PC-9 (cell line): ENCODE results near the gene SEL1L2. TPM values are rescaled to one million over a fixed set of nuclear protein-coding genes. Genes with fewer than 3 reads are reported as not detected.

Source experiments
- BruUV-seq: library from RNA; stranded (reverse); fragments of 400-500 nt; replicated peaks from 2 replicates; lab custom pipeline; 2021; lab: Mats Ljungman, UMichigan
- CTCF ChIA-PET: fragments of 300-600 bp; sonication (Branson Sonifier 250); formaldehyde crosslinking; loops from one replicate; lab custom pipeline; 2022; ENCODE audit warnings: antibody characterized with exemption; lab: Charles Lee
- POLR2A ChIA-PET: fragments of 300-600 bp; sonication (Branson Sonifier 250); formaldehyde crosslinking; loops from one replicate; lab custom pipeline; 2022; ENCODE audit warnings: antibody characterized with exemption; ENCODE audit not compliant: unreplicated experiment; lab: Charles Lee
- DNase-seq, 2 experiments: peaks; one replicate each; pipeline versions ENCODE4 v3.0.0 to v3.0.0-alpha.2; 2015 to 2022; ENCODE audit warnings: mixed read lengths in 1 of 2
- H2AFZ ChIP-seq: fragments of 200-600 bp; sonication (generic); 2 replicates; pipeline ENCODE4 v1.8.1; 2017; ENCODE audit warnings: antibody characterized with exemption
- H3F3A ChIP-seq: fragments of 200-600 bp; sonication (generic); 2 replicates; pipeline ENCODE4 v1.8.1; 2017; ENCODE audit warnings: antibody characterized with exemption, mild to moderate bottlenecking, low read depth; ENCODE audit not compliant: insufficient read depth
- H3K27ac ChIP-seq: fragments of 200-600 bp; sonication (generic); 2 replicates; pipeline ENCODE4 v1.6.1; 2016; ENCODE audit warnings: mixed run types
- H3K27me3 ChIP-seq: fragments of 200-600 bp; sonication (generic); 2 replicates; pipeline ENCODE4 v1.6.1; 2016; ENCODE audit warnings: low read depth, mixed run types; ENCODE audit not compliant: insufficient read depth
- H3K36me3 ChIP-seq: fragments of 200-600 bp; sonication (generic); 2 replicates; pipeline ENCODE4 v1.6.1; 2016; ENCODE audit warnings: low read depth, mixed run types
- H3K4me1 ChIP-seq: fragments of 200-600 bp; sonication (generic); replicated peaks from 2 replicates; pipeline ENCODE4 v1.6.1; 2016; ENCODE audit warnings: mixed run types; ENCODE audit not compliant: insufficient read depth
- H3K4me2 ChIP-seq: fragments of 200-600 bp; sonication (generic); 2 replicates; pipeline ENCODE4 v1.6.1; 2017; ENCODE audit warnings: mixed run types
- H3K4me3 ChIP-seq: fragments of 200-600 bp; sonication (generic); 2 replicates; pipeline ENCODE4 v1.6.1; 2016; ENCODE audit warnings: mixed run types
- H3K79me2 ChIP-seq: fragments of 200-600 bp; sonication (generic); 2 replicates; pipeline ENCODE4 v1.6.1; 2017; ENCODE audit warnings: low read depth, mixed run types
- H3K9me2 ChIP-seq: fragments of 200-600 bp; sonication (generic); 2 replicates; pipeline ENCODE4 v1.8.1; 2017; ENCODE audit warnings: mild to moderate bottlenecking; ENCODE audit not compliant: insufficient read depth
- H3K9me3 ChIP-seq: fragments of 200-600 bp; sonication (generic); 2 replicates; pipeline ENCODE4 v1.8.1; 2016; ENCODE audit warnings: low read depth; ENCODE audit not compliant: insufficient read depth
- H4K20me1 ChIP-seq: fragments of 200-600 bp; sonication (generic); 2 replicates; pipeline ENCODE4 v1.8.1; 2017; ENCODE audit not compliant: insufficient read depth
- CTCF ChIP-seq: fragments of 200-600 bp; sonication (generic); conservative IDR thresholded peaks from 2 replicates; pipeline ENCODE4 v1.6.1; 2017; ENCODE audit warnings: mixed run types, antibody characterized with exemption, mild to moderate bottlenecking, moderate library complexity
- EZH2 ChIP-seq: fragments of 200-600 bp; sonication (generic); IDR thresholded peaks from 2 replicates; pipeline ENCODE4 v1.8.0; 2017; ENCODE audit warnings: antibody characterized with exemption, low read depth
- intact Hi-C: fragments of 100-400 bp; cut with micrococcal nuclease; formaldehyde crosslinking; loops from one replicate; pipeline ENCODE4 v1.10.0; 2022; ENCODE audit not compliant: unreplicated experiment
- total RNA-seq: library from RNA; stranded (reverse); gene quantifications from 2 replicates; pipeline ENCODE4 v1.2.3, GENCODE V29; 2021

SEL1L2 gene
- total RNA-seq, 1 experiment from 2014 or later = not detected

- no peaks in the 10 kb centered on the region for H3K79me2 ChIP-seq
- POLR2A ChIA-PET = no interaction called here
These were observed 173.7 kb downstream of the SEL1L2 start for GRCh38 chr20:13816757-13817156.

DNA sequence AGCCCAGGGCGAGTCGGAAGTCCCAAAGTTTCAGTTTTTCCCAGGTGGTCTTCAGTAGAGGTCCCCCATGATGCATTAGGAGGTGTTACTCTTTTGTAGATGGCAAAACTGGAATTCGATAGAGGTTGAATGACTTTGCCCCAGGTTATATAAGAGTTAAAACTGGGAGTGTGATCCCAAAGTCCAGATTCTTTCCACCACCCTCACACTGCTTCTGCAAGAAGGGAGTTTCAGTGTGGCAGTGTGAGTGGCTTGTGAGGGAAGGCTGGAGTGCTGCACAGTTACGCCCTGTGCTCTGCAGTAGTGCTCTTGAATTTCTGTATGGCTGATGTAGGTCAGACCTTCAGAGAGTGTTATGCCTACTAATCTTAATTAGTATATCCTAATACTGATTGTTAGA is 175.7 kb downstream of the SEL1L2 start:
- H3K27ac ChIP-seq = no peak overlapping the region
- TF ChIP-seq EZH2 (no peak), CTCF (no peak)
- ChIA-PET POLR2A (no interaction called here), CTCF (no interaction called here)
- H3K36me3 ChIP-seq = peaks cover 37% of the 10 kb centered on the region
- no peaks in the 10 kb centered on the region for H4K20me1 ChIP-seq
- DNase-seq = no peak
- H3F3A ChIP-seq = peaks cover 3% of the 10 kb centered on the region; the same call in 1 of the 2 replicates
- no peak overlapping the region for H3K4me2 ChIP-seq
- intact Hi-C loops = no loop called here
- no peaks in the 10 kb centered on the region for H3K27me3 ChIP-seq
- H3K4me3 ChIP-seq = no peak overlapping the region
- H3K79me2 ChIP-seq = no peaks in the 10 kb centered on the region
- BruUV-seq = no TSS peak
- 0 out of 2 replicates have a peak, but pooled peaks cover 7% of the 10 kb centered on the region for H3K4me1 ChIP-seq
- H3K9me2 ChIP-seq = no peaks in the 10 kb centered on the region
- H2AFZ ChIP-seq = no peak overlapping the region
- no peaks in the 10 kb centered on the region for H3K9me3 ChIP-seq

More at GRCh38 chr20:13816757-13817156, 173.7 kb downstream of the SEL1L2 start:
- Histone ChIP-seq H3F3A (peaks cover 7% of the 10 kb centered on the region; the same call in 1 of the 2 replicates), H3K9me2 (no peaks in the 10 kb centered on the region), H3K36me3 (peaks cover 21% of the 10 kb centered on the region), H3K4me2 (no peak overlapping the region), H3K27ac (no peak overlapping the region), H2AFZ (no peak overlapping the region), H3K4me1 (0 out of 2 replicates have a peak, but pooled peaks cover 7% of the 10 kb centered on the region), H3K4me3 (no peak overlapping the region), H4K20me1 (no peaks in the 10 kb centered on the region), H3K9me3 (no peaks in the 10 kb centered on the region), H3K27me3 (no peaks in the 10 kb centered on the region)
- no peak for DNase-seq
- BruUV-seq = no TSS peak
- TF ChIP-seq EZH2 = no peak
- TF ChIP-seq CTCF = no peak
- CTCF ChIA-PET = no interaction called here
- intact Hi-C loops = no loop called here

- CTCF ChIA-PET = no interaction called here
- no TSS peak for BruUV-seq
- H3K27ac ChIP-seq = no peak overlapping the region
These were observed 176.5 kb downstream of the SEL1L2 start for GRCh38 chr20:13813910-13814309.

More at GRCh38 chr20:13813910-13814309, 176.5 kb downstream of the SEL1L2 start:
- POLR2A ChIA-PET = no interaction called here
- no peak for DNase-seq
- no peaks in the 10 kb centered on the region for H3K79me2 ChIP-seq
- H3K9me2 ChIP-seq = no peaks in the 10 kb centered on the region
- H3K27me3 ChIP-seq = no peaks in the 10 kb centered on the region
- H3K9me3 ChIP-seq = no peaks in the 10 kb centered on the region
- H2AFZ ChIP-seq = no peak overlapping the region
- H3K4me3 ChIP-seq = no peak overlapping the region
- 0 out of 2 replicates have a peak, but pooled peaks cover 7% of the 10 kb centered on the region for H3K4me1 ChIP-seq
- H3F3A ChIP-seq = no peaks in the 10 kb centered on the region
- H4K20me1 ChIP-seq = no peaks in the 10 kb centered on the region
- TF ChIP-seq EZH2 (no peak), CTCF (no peak)
- H3K36me3 ChIP-seq = peaks cover 43% of the 10 kb centered on the region
- no peak overlapping the region for H3K4me2 ChIP-seq
- intact Hi-C loops = no loop called here
